ENCODE results near the gene ZFYVE21.

ZFYVE21 gene

DNA sequence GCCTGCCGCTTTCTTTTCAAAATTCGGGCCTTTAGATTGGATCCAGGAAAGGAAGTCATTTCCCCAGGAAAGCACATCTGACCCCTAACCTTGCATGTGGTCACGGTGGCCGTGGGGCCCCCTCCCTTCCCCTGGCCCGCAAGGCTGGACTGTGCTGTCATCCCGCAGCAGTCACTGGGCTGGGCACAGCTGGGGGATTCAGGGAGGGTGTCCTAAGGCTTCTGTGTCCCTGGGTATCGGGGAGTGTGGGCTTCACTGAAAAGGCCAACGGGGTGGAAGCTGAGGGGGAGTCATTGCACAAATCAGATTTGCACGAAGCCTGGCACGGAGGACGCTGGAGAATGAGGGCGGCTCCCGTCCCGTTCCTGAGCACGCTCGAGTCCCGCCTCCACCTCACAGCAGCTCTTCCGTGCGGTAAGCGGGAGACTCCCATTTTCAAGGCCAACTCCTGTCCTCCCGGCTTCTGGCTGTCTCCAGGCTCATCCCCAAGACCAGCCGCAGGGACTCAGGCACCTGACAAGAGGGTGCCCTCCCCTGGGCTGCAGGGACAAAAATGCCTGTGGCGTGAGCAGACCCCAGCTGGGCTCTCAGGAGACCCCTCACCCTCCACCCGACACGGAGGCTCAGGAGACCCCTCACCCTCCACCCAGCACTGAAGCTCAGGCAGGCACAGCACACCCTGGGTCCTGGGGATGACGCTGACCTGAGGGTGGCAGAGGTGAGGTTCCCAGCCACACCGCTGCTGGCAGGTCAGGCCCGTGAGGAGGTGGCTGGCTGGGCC lies 9.9 kb upstream of the ZFYVE21 start:
- TF ChIP-seq, protein P1, sequence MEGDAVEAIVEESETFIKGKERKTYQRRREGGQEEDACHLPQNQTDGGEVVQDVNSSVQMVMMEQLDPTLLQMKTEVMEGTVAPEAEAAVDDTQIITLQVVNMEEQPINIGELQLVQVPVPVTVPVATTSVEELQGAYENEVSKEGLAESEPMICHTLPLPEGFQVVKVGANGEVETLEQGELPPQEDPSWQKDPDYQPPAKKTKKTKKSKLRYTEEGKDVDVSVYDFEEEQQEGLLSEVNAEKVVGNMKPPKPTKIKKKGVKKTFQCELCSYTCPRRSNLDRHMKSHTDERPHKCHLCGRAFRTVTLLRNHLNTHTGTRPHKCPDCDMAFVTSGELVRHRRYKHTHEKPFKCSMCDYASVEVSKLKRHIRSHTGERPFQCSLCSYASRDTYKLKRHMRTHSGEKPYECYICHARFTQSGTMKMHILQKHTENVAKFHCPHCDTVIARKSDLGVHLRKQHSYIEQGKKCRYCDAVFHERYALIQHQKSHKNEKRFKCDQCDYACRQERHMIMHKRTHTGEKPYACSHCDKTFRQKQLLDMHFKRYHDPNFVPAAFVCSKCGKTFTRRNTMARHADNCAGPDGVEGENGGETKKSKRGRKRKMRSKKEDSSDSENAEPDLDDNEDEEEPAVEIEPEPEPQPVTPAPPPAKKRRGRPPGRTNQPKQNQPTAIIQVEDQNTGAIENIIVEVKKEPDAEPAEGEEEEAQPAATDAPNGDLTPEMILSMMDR (IDR thresholded peaks at IDR 0.05; ENCODE audit: low read depth, low read length): no peak
- DNase-seq (ENCODE audit: low read depth in 2 of 2): no peak
- no peak overlapping the region for H3K4me3 ChIP-seq (replicated peaks in 1 of 2; ENCODE audit: low read depth in 2 of 2, low read length in 2 of 2)

DNA sequence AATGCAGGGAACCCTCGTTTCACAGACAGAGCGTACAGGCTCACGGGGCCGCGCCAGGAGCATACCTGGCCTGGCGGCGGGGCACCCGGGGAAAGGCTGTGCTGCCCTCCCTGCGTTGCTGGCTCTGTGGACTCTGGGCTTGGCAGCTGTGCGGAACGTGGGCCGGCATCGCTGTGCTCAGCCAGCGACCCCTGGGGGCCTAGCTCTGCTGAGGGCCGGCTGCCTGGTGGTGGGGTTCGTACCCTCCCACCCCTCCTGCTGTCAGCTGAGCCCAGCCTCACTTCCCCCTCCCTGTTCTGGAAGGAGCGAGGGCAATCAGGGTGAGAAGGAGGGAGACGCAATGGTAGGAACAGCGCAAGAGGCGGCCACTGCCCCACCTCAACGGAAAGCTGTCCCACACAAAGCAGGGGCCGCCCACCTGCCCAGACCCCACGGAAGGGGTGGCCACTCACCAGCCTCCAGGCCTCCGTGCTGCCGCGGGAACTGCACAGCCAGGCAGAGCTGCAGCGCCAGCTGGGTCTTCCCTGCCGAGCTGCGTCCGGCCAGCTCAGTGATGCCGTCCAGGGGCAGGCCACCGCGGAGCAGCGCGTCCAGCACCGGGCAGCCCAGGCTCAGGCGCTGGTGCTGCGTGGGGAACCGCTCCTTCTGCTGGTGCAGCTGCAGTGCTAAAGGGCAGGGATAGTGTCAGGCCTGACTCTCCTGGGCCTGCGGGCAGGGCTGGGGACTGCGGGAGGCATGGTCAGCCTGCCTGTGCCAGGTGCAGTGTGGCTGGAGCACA lies 8.9 kb upstream of the ZFYVE21 start:
- TF ChIP-seq, protein P1 (IDR thresholded peaks at IDR 0.05; ENCODE audit: low read depth, low read length): no peak
- no peak for DNase-seq (ENCODE audit: low read depth in 2 of 2)
- H3K4me3 ChIP-seq (replicated peaks in 1 of 2; ENCODE audit: low read depth in 2 of 2, low read length in 2 of 2): no peak overlapping the region

DNA sequence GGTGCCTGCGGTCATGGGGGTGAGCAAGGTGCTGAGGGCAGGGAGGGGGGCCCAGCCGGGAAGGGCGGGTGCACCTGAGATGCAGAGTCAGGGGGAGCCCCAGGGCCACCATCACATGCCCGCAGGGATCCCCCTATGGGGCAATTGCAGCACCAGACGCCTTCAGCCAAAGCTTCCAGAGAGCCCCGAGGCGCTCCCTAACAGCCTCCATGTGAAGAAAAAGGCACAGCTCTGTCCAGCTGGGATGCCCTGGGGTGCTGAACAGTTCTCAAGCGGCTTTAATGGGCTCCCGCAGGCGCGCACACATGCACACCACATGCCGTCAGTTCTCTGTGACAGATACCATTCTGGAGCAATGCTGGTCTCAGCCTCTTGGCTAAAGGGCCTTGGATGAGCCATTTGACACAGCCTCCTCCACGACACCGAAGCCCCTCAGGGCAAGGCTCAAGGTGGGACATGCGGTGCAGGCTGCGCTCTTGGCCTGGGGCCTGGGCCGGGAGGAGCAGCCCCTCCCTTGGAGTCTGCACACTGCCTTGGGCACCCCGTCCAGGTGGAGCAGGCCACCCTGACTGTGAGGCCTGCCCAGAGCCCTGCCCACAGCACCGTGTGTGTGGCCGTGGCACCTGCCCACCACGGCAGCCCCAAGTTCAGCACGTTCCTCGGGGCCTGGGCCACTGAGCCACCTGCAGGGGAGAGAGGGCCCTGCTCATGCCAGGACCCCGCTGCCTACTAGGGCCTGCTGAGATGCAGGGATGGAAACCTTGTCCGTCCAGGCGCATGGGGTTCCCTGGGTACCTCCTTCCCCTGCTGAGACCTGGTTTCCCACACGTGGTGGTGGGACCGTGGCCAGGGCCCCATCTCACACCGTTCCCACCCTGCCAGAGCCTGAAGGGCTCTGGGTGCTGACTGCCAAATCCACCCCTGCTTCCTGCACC lies 8.0 kb upstream of the ZFYVE21 start:
- H3K4me3 ChIP-seq (replicated peaks in 1 of 2; ENCODE audit: low read depth in 2 of 2, low read length in 2 of 2): no peak overlapping the region
- TF ChIP-seq, protein P1 (IDR thresholded peaks at IDR 0.05; ENCODE audit: low read depth, low read length): no peak
- DNase-seq (ENCODE audit: low read depth in 2 of 2): no peak

DNA sequence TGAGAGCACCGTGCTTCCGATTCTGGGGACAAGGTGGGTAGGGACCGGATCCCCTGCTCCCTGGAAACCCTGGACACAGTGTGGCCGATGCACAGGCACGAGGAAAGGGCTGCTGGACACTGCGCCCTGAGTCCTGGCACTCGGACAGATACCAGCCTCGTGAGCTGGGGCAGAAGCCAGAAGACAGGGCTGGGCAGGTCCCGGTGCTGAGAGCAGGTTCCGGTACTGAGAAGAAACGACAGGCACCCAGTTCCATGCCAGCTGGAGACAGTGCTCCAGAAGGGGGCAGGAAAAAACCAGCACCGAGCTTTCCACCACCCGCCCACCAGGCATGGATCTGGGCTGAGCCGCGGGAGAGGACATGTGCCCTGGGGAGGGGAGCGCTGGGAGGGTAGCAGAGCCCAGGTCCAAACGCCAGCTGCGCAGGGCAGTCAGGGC lies 6.8 kb upstream of the ZFYVE21 start:
- no peak for DNase-seq (ENCODE audit: low read depth in 2 of 2)
- TF ChIP-seq, protein P1 (IDR thresholded peaks at IDR 0.05; ENCODE audit: low read depth, low read length): no peak
- H3K4me3 ChIP-seq (replicated peaks in 1 of 2; ENCODE audit: low read depth in 2 of 2, low read length in 2 of 2): no peak overlapping the region

DNA sequence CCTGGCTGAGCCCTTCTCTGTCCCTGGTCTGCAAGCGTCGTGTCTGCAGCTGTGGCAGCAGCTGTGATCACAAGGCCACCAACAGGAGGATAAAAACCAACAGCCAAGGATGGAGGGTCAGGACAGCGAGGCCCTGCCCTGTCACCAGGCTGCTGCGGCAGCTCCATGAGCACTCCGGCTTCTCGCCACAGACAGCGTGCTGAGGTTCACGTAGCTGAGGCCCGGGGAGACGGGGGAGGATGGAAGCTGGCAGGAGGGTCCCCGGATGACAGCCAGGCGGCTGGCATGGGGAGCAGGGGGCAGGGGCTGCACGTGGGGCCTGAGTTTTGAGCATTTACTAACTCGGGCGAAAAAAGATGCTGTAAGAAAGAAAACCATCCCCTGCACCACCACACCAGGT lies 5.8 kb upstream of the ZFYVE21 start:
- DNase-seq (ENCODE audit: low read depth in 2 of 2): no peak
- no peak overlapping the region for H3K4me3 ChIP-seq (replicated peaks in 1 of 2; ENCODE audit: low read depth in 2 of 2, low read length in 2 of 2)
- TF ChIP-seq, protein P1 (IDR thresholded peaks at IDR 0.05; ENCODE audit: low read depth, low read length): no peak

DNA sequence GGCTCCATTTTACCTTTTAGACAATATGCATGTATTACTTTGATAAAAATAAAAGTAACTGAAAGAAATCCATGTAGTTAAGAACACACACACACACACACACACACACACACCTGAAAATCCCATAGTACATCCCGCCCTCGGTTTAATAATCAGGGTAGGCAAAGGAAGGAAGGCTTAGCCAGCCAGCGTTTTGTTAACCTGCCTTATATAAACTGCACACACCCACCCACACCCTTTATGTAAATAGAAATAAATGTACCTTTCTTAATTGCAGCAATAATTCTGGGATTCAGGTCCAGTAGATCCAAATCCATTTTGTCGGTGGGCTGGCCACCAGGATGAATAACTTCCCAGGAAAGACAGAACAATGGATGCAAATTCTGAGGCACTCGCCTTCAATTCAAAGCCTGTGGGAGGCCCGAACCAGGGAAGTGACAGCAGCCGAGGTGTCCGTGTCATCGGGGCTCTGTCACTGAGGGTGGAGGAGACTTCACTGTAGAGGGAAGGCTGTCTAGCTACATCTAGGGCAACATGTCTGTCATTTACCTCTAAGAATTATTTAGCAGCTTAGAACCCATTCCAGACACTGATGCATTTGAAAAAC lies 4.7 kb upstream of the ZFYVE21 start:
- DNase-seq (ENCODE audit: low read depth in 2 of 2): no peak
- TF ChIP-seq, protein P1 (IDR thresholded peaks at IDR 0.05; ENCODE audit: low read depth, low read length): no peak
- no peak overlapping the region for H3K4me3 ChIP-seq (replicated peaks in 1 of 2; ENCODE audit: low read depth in 2 of 2, low read length in 2 of 2)

All from cardiac fibroblast (primary cell).